Panc1 (cell line): ENCODE data around the gene TAS1R2.

Source experiments
- POLR2AphosphoS5 ChIP-seq: IDR thresholded peaks from 2 replicates; pipeline ENCODE4 v1.6.1; 2012; ENCODE audit warnings: mild to moderate bottlenecking, low read depth, low read length, moderate library complexity
- TCF7L2 ChIP-seq: IDR thresholded peaks from 2 replicates; pipeline ENCODE4 v1.6.1; 2011; ENCODE audit warnings: mild to moderate bottlenecking, low read depth, low read length, inconsistent platforms
- TF ChIP-seq, protein P1 (sequence below): fragments of 450-650 bp; IDR thresholded peaks from 2 replicates; pipeline ENCODE4 v1.5.1; 2017; ENCODE audit warnings: mild to moderate bottlenecking

DNA sequence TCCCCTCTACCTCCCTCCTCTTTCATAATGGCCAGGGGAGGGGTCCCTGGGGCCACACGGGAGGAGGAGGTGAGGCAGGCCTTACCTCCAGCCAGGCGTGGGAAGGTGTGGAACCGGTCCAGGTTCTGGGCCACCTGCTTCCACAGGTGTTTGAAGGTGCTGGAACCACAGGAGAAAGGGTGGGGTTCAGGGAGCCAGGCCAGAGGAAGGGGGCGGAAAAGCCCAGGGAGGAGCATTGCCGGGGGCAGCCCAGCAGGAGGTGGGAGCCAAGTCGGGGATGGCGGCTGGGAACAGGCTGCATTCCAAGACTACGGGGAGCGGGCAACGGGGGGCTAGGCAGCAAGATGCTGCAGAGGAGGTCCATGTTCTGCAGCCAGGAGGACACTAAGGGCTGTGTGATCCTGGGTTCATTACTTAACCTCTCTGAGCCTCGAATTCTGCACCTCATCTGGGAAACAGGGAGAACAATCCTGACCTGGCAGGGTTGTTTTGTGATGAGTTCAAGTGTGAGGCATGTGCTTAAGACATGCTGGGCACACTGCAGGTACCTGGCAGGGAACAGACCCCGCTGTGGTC is 19.8 kb upstream of the TAS1R2 start:
- TF ChIP-seq TCF7L2 (no peak), POLR2AphosphoS5 (no peak)
- TF ChIP-seq, protein P1, sequence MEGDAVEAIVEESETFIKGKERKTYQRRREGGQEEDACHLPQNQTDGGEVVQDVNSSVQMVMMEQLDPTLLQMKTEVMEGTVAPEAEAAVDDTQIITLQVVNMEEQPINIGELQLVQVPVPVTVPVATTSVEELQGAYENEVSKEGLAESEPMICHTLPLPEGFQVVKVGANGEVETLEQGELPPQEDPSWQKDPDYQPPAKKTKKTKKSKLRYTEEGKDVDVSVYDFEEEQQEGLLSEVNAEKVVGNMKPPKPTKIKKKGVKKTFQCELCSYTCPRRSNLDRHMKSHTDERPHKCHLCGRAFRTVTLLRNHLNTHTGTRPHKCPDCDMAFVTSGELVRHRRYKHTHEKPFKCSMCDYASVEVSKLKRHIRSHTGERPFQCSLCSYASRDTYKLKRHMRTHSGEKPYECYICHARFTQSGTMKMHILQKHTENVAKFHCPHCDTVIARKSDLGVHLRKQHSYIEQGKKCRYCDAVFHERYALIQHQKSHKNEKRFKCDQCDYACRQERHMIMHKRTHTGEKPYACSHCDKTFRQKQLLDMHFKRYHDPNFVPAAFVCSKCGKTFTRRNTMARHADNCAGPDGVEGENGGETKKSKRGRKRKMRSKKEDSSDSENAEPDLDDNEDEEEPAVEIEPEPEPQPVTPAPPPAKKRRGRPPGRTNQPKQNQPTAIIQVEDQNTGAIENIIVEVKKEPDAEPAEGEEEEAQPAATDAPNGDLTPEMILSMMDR = no peak
